ENCODE data around the gene NECTIN2.

The NECTIN2 gene

DNA sequence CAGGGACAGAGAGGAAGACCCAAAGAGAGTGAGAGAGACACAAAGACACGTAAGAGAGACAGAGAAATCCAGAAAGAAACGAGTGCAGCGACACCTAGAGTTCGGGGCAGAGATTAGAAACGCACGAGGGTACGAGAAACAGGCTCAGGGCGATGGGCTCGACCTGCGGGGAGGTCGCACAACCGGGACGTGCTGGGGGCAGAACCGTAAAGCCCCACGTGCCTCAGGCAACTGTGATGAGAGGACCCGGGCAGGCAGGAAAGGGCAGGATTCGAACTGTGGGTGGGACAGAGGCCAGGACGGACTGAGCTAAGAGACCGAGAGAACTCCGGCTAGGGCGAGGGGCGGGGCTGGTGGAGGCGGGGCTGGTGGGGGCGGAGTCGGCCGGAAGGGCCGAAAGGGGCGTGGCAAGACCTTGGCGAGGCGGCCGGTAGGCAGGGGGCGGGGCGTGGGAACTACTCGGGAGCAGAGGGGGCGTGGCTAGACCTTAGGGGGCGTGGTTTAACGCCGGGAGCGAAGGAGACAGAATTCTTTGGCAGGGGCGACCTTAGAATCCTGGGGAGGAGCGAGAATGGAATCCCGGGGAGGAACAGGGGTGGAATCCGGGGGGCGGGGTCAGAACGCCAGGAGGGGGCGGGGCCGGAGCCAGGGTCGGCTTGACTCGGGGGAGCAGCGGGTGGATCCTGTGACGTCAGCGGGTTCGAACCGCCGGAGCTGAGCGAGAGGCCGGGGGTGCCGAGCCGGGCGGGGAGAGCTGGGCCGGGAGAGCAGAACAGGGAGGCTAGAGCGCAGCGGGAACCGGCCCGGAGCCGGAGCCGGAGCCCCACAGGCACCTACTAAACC, at the start of gene NECTIN2:
Gene NECTIN2, plus strand, starts transcription at position 686 of the 843 bp plus-strand sequence. CDS start 229 bp downstream, outside the sequence.
- peak; percentile 95 for DNase-seq

DNA sequence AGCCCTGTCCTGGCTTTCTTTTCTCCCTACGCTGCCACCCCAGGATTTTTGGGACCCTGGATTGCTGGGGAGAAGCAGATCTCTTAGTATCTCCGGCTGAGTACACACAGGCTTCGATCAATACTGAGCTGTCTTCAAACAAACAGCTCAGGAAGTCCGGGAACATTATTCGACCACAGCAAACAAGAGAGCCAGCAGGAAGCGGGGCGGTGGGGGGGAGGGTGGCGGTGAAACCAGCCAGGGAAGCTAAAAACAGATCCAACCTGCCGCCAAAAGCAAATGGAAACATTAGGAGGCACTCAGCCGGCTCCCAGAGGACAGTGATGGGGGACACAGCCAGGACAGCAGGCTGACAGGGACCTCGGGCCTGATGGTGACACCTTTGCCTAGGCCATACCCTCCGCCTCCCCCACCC, 49.4 kb upstream of the NECTIN2 start:
- DNase-seq, result no peak

DNA sequence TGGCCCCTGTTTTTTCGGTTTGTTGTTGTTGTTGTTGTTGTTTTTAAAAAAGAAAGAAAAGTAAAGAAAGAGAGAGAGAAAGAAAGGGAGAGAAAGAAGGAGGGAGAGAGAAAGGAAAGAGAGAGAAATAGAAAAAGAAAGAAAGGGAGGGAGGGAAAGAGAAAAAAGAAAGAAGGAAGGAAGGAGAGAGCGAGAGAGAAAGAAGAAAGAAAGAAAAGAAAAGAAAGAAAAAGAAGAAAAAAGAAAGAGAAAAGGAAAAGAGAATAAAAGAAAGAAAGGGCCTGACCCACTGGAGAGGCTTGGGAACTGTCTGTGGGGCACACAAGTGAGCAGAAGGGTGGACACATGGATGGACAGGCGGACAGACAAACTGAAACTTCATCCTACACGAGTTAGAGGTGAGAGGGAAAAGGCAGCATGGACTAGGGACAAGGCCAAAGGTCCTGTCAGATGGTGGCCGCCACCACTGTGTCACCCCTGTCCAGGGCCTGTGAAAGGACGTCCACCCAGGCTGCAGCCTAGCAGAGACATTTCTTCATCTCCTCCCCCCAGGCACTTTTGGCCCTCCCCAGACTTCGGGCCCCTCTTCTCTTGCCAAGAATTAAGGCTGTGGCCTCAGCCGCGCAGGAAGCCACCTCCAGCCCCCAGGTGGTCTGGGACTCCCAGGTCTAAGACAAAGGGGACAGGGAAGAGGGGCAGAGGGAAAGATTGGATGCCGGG, 46.3 kb upstream of the NECTIN2 start:
- no peak for DNase-seq

GRCh38 chr19:44800461-44800860, 45.6 kb upstream of the NECTIN2 start:
- DNase-seq, result peak; percentile 68

GRCh38 chr19:44803442-44804428, 42.4 kb upstream of the NECTIN2 start:
- DNase-seq, result no peak

- no peak for DNase-seq
Observed at GRCh38 chr19:44806291-44806690, 39.8 kb upstream of the NECTIN2 start.

DNA sequence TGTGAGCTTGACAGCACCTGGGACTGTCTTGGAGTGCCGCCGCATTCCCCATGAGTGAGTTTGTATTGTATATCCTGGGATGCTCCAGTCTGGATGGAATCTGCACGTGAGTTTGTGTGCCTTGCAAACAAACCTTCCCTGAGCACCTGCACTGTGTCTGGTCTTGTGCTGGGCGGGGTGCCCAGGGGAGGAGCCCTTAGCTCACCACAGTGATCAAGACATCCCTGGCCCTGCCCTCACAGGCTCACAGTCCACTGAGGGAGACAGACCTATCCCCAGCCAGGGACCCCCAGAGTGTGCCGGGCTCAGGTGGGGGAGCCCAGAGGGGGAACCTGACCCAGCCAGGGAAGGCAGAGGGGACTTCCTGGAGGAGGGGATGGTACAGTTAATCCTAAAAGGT, 38.9 kb upstream of the NECTIN2 start:
- no peak for DNase-seq

GRCh38 chr19:44807652-44808462, 38.2 kb upstream of the NECTIN2 start:
- peak; percentile 20 for DNase-seq

DNA sequence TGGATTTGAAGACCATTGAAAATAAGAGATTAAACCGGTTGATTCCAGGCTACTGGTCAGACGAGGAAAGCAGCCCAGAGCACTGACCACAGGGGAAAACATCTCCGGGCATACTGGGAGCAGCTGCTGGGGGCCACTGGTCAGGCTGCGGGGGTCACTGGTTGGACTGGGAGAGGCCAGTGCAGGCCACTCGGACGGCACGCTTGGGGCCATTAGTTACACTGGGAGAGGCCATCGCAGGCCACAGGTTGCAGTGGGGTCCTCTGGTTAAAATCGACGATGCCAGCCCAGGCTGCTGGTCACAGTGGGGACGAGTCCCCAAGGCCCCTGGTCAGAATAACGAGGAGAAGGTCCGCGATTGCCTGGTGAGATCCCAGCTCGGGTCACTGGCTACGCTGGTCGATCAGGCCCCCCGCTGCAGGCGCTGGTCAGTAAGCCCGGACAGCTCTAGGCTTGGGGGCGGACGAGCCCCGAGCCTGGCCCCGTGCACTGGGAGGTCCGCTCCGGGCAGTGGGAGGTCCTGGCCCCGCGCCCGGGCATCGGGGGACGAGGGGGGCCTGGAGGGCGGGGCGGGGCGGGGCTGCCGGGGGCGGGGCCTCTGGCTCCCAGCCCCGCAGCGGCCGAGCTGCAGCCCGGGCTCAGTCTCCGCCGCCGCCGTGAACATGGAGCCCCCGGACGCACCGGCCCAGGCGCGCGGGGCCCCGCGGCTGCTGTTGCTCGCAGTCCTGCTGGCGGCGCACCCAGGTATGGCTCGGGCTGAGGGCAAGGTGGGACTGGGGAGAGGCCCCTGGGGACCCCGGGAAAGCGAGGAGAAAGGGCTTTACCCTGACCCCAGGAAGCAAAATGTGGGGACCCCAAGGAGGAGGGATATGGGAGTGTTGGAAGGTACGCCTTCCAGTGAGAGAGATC, 37.4 kb upstream of the NECTIN2 start, which contains the start of gene BCAM:
Gene BCAM, plus strand, starts transcription at position 641 of the 909 bp plus-strand sequence. Its CDS starts 22 bp downstream, at position 663.
- DNase-seq, result peak; percentile 21

DNA sequence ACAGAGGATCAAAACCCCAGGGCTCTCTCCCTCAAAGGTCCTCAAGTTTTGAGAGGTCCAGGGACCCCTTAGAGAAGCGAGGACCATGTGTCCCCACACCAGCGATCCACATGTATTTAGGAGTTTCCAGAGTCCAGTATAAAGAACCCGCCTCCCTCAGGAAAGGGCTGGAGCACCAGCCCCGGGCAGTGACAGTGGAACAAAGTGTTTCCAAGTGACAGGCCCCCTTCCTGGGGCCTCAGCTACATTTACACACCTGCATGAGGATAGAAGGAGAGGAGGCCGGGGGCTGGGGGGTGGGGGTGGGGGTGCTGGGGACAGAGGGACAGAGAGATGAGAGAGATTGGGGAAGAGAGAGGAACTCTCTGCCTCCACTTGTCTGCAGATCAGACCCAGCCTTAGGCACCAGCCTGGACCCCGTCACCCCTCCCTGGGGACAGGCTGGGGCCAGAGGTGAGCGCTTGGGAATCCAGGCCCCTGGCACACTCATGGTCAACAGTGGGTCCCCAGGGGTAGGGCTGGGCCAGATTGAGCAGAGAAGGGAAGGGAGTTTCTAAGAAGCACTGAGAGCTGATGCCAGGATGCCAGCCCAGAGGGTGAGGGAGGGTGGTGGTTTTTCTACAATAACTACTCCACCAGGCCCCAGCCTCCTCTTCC, 36.4 kb upstream of the NECTIN2 start:
- no peak for DNase-seq

- DNase-seq, result no peak
Observed at GRCh38 chr19:44810234-44811121, 35.6 kb upstream of the NECTIN2 start.

GRCh38 chr19:44811122-44811419, 35.0 kb upstream of the NECTIN2 start:
- no peak for DNase-seq

DNA sequence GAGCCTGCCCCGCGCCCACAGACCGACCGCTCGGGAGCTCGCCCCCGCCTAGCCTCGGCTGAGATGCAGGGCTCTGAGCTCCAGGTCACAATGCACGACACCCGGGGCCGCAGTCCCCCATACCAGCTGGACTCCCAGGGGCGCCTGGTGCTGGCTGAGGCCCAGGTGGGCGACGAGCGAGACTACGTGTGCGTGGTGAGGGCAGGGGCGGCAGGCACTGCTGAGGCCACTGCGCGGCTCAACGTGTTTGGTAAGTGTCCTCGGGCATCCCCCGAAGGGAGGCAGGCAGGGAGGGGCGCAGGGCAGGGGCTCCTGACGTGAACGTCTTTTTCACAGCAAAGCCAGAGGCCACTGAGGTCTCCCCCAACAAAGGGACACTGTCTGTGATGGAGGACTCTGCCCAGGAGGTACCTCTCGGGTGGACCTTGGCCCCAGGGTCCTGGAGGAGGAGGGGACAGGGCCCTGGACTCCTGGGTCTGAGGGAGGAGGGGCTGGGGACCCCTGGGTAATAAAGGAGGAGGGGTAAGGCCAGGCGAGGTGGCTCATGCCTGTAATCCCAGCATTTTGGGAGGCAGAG, 33.9 kb upstream of the NECTIN2 start:
- no peak for DNase-seq

GRCh38 chr19:44813070-44813840, 32.8 kb upstream of the NECTIN2 start:
- DNase-seq, result no peak

GRCh38 chr19:44813841-44814470, 32.1 kb upstream of the NECTIN2 start:
- no peak for DNase-seq

DNA sequence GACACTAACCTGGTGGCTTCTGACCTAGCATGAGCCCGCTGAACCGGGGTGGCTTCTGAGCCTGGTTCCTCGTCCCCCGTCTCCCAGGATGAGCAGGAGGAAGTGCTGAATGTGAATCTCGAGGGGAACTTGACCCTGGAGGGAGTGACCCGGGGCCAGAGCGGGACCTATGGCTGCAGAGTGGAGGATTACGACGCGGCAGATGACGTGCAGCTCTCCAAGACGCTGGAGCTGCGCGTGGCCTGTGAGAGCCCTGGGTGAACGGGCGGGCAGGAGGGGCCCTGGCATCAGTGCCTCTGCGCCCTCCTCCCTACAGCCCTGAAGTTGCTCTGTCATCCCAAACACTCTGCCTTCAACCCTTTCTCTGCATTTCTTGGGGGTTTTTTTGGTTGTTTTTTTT, 31.6 kb upstream of the NECTIN2 start:
- DNase-seq, result no peak

- DNase-seq, result no peak
Observed at GRCh38 chr19:44816301-44816700, 29.8 kb upstream of the NECTIN2 start.
